GM19193 (cell line): ENCODE measurements around the gene MCRIP2.

ENCODE experiments used
- POLR2A ChIP-seq: IDR thresholded peaks from 4 replicates; pipeline ENCODE4 v1.6.1; 2011; ENCODE audit not compliant: insufficient read depth, insufficient read length; ENCODE audit errors: extremely low read depth

MCRIP2 gene

GRCh38 chr16:625977-626765 is 15.5 kb upstream of the MCRIP2 start:
- no peak for TF ChIP-seq POLR2A

GRCh38 chr16:626787-627453 is 14.7 kb upstream of the MCRIP2 start:
- TF ChIP-seq POLR2A, result no peak

DNA sequence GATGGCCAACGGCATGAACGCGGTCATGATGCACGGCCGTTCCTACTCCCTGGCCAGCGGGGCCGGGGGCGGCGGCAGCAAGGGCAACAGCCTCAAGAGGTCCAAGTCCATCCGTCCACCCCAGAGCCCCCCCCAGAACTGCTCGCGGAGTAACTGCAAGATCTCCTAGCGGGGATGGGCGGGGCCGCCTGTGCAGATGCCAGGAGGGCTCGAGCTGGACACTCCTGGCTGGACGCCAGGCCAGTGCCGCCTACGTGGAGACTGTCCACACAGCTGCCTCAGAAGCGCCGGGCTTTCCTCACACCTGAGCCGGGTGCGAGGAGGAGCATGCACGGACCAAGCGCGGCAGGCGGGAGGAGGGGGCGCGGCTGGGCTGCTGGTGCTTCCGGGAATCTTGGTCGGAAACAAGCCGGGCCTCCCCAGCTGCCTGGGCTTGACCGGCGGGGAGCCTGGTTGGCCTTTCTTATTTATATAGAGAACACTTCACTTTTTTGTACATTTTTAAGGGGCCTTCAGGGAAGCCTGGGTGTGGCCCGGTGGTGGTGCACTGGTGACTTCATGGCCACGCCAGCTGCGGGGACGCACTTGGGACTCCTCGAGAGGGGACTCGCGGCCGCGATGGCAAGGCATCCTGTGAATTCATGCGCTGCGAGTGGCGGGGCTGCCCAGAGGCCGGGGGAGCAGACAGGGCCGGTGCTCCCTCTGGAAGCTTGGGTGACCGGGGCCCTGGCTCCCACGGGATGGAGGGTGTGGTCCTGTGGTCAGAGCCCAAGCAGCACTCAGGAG is 14.0 kb upstream of the MCRIP2 start:
- TF ChIP-seq POLR2A, result no peak

GRCh38 chr16:628321-629061 is 13.1 kb upstream of the MCRIP2 start:
- TF ChIP-seq POLR2A, result no peak

- no peak for TF ChIP-seq POLR2A
These were observed 12.3 kb upstream of the MCRIP2 start for GRCh38 chr16:629185-629832.

- TF ChIP-seq POLR2A, result no peak
These were observed 11.8 kb upstream of the MCRIP2 start for GRCh38 chr16:629833-630248.

DNA sequence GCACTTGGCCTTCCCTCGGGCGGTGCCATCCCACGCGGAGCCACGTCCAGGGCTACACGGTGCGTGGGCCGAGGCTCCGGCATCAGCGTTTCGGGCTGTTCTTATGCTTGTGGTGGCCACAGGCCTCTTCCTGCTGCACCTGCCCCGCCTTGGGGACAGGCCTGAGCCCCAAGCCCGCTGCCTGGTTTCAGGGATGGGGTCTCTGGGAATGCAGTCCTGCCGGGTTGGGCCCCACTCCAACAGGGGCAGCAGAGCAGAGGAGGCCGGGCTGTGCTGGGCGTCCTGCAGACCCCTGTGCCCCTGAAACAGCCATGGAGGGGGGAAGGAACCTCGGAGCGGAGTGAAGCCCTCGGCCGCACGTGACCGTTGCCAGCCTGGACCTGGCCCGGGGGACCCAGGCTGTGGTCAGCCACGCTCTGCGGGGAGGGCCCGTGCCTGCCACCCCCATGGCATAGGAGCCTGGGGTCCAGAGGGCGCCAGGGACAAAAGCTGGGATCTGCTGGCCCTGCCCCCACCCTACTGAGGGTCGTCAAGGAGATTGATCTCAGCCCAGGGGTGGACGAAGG is 11.3 kb upstream of the MCRIP2 start:
- no peak for TF ChIP-seq POLR2A

DNA sequence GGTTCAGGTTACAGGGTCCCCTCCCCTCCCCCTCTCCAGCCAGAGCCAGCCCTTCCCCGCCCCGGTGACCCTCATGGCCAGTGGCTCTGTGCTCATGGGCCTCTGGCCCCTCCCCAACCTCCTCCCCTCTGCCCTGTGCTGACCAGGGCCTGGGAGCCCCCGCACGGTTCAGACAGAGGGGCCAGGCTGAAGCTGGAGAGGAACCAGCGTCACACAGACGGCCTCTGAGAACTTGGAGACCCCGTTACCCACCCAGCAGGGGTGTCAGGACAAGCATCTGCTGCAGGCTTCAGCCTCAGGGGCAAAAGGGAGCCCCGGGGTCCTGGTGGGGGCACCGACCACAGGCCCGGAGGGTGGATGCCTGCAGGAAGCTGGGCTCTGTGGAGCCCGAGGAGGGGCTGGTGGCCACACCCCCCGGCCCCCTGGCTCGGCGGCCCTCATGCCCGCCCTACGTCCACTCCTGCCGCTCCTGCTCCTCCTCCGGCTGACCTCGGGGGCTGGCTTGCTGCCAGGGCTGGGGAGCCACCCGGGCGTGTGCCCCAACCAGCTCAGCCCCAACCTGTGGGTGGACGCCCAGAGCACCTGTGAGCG is 10.7 kb upstream of the MCRIP2 start, which contains the start of gene WFIKKN1:
Gene WFIKKN1 (plus strand): TSS at position 171 of the 591 bp plus-strand sequence. CDS start 269 bp downstream, at position 440.
- TF ChIP-seq POLR2A, result no peak

DNA sequence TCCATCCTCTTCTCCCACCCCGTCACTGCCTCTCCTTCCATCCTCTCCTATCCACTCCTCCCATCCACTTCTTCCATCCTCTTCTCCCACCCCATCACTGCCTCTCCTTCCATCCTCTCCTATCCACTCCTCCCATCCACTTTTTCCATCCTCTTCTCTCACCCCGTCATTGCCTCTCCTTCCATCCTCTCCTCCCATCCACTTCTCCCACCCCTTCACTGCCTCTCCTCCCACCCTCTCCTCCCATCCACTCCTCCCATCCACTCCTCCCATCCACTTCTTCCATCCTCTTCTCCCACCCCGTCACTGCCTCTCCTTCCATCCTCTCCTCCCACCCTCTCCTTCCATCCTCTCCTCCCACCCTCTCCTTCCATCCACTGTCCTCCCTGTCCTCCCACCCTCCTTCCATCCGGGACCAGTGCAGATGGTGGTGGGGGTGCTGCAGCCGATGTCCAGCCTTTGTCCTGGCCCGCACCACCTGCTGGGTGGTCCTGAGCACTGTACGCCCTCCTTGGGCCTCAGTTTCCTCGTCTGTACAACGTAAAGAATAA is 9.7 kb upstream of the MCRIP2 start:
- no peak for TF ChIP-seq POLR2A

DNA sequence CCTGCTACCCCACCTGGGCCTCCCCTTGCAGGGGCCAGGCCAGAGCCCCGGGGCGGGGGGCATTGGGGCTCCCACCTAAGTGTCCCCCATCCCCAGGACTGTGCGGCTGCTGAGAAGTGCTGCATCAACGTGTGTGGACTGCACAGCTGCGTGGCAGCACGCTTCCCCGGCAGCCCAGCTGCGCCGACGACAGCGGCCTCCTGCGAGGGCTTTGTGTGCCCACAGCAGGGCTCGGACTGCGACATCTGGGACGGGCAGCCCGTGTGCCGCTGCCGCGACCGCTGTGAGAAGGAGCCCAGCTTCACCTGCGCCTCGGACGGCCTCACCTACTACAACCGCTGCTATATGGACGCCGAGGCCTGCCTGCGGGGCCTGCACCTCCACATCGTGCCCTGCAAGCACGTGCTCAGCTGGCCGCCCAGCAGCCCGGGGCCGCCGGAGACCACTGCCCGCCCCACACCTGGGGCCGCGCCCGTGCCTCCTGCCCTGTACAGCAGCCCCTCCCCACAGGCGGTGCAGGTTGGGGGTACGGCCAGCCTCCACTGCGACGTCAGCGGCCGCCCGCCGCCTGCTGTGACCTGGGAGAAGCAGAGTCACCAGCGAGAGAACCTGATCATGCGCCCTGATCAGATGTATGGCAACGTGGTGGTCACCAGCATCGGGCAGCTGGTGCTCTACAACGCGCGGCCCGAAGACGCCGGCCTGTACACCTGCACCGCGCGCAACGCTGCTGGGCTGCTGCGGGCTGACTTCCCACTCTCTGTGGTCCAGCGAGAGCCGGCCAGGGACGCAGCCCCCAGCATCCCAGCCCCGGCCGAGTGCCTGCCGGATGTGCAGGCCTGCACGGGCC is 8.9 kb upstream of the MCRIP2 start:
- TF ChIP-seq POLR2A, result no peak

GRCh38 chr16:633336-634050 is 8.1 kb upstream of the MCRIP2 start:
- no peak for TF ChIP-seq POLR2A
